ENCODE measurements around the gene APMAP.
"Not testable (repeated sequence)": the region's sequence is repeated elsewhere in the genome, so short reads cannot be mapped to it uniquely, and the experiment has no call there.

Gene APMAP

DNA sequence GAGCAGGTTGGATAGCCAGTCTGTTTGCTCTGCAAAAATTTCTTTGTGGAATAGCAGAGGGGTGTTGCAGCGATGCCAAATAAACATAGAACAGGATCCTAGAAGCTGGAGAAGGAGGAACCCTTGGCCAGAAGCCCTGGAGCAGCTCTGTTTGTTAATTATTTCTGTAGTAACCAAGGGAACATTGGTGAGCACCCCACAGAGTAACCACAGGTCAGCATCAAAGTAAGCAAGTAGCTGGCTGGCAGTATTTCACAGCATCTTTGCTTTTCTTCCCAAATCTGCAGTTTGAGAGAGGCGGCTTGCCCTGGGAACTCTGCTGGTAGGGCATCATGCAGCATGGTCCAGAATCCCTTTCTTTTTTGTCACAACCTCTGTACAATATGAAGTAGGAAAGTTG is 12.7 kb upstream of the APMAP start:
- Histone ChIP-seq H4K20me1 (ENCODE audit: low read depth, low read length) (no peaks in the 10 kb centered on the region), H2AFZ (ENCODE audit: low read depth, low read length, severe bottlenecking) (no peak overlapping the region), H3K9me3 (ENCODE audit: insufficient read depth, low read length) (no peaks in the 10 kb centered on the region), H3K36me3 (ENCODE audit: low read length) (no peaks in the 10 kb centered on the region), H3K27me3 (ENCODE audit: low read length) (no peaks in the 10 kb centered on the region), H3K9me2 (replicated peaks; ENCODE audit: insufficient read depth, low read length) (no peaks in the 10 kb centered on the region), H3K9ac (ENCODE audit: low read length) (no peak overlapping the region), H3K27ac (ENCODE audit: low read depth, low read length) (no peak overlapping the region), H3K79me2 (ENCODE audit: insufficient read depth, low read length) (no peaks in the 10 kb centered on the region), H3K4me2 (ENCODE audit: low read depth, low read length, poor library complexity, severe bottlenecking) (no peak overlapping the region), H3F3A (ENCODE audit: insufficient read depth) (no peaks in the 10 kb centered on the region), H3K4me3 (ENCODE audit: insufficient read depth, low read length, poor library complexity, severe bottlenecking) (no peak overlapping the region)
- TF ChIP-seq, protein P1, sequence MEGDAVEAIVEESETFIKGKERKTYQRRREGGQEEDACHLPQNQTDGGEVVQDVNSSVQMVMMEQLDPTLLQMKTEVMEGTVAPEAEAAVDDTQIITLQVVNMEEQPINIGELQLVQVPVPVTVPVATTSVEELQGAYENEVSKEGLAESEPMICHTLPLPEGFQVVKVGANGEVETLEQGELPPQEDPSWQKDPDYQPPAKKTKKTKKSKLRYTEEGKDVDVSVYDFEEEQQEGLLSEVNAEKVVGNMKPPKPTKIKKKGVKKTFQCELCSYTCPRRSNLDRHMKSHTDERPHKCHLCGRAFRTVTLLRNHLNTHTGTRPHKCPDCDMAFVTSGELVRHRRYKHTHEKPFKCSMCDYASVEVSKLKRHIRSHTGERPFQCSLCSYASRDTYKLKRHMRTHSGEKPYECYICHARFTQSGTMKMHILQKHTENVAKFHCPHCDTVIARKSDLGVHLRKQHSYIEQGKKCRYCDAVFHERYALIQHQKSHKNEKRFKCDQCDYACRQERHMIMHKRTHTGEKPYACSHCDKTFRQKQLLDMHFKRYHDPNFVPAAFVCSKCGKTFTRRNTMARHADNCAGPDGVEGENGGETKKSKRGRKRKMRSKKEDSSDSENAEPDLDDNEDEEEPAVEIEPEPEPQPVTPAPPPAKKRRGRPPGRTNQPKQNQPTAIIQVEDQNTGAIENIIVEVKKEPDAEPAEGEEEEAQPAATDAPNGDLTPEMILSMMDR (IDR thresholded peaks at IDR 0.05; ENCODE audit: insufficient read depth, low read length, poor library complexity, severe bottlenecking), result no peak
- no peak for TF ChIP-seq EZH2phosphoT487 (conservative IDR thresholded peaks at IDR 0.05; ENCODE audit: low read length)

DNA sequence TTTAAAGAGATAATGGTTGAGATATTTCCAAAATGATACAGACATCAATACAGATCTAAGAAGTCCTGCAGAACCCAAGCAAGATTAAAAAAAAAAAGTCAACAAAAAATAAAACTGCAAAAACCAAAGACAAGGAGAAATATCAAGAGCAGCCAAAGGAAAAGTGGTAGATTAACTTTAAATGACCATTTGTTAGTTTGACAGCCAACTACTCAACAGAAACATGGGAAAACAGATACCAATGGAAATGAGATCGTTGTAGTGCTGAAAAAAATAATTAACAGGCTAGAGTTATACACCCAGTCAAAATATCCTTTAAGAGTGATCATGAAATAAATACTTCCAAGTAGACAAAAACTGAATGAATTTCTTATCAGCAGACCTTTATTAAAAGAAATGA is 10.5 kb upstream of the APMAP start:
- no peaks in the 10 kb centered on the region for H3K79me2 ChIP-seq (ENCODE audit: insufficient read depth, low read length)

DNA sequence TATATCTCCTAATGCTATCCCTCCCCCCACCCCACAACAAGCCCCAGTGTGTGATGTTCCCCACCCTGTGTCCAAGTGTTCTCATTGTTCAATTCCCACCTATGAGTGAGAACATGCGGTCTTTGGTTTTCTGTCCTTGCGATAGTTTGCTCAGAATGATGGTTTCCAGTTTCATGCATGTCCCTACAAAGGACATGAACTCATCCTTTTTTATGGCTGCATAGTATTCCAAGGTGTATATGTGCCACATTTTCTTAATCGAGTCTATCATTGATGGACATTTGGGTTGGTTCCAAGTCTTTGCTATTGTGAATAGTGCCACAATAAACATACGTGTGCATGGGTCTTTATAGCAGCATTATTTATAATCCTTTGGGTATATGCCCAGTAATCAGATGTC is 8.8 kb upstream of the APMAP start:
- not testable (repeated sequence) for H3K27ac ChIP-seq (ENCODE audit: low read depth, low read length); H3K79me2 ChIP-seq (ENCODE audit: insufficient read depth, low read length); H3K27me3 ChIP-seq (ENCODE audit: low read length); H3F3A ChIP-seq (ENCODE audit: insufficient read depth); H3K9me3 ChIP-seq (ENCODE audit: insufficient read depth, low read length); H3K36me3 ChIP-seq (ENCODE audit: low read length); H3K9ac ChIP-seq (ENCODE audit: low read length); H2AFZ ChIP-seq (ENCODE audit: low read depth, low read length, severe bottlenecking); H3K9me2 ChIP-seq (replicated peaks; ENCODE audit: insufficient read depth, low read length); H4K20me1 ChIP-seq (ENCODE audit: low read depth, low read length); H3K4me3 ChIP-seq (ENCODE audit: insufficient read depth, low read length, poor library complexity, severe bottlenecking); H3K4me2 ChIP-seq (ENCODE audit: low read depth, low read length, poor library complexity, severe bottlenecking)

More for the DNA sequence above, 10.5 kb upstream of the APMAP start:
- H3K9me2 ChIP-seq (replicated peaks; ENCODE audit: insufficient read depth, low read length), result no peaks in the 10 kb centered on the region
- no peak overlapping the region for H2AFZ ChIP-seq (ENCODE audit: low read depth, low read length, severe bottlenecking)
- H3K9me3 ChIP-seq (ENCODE audit: insufficient read depth, low read length), result no peaks in the 10 kb centered on the region
- H3F3A ChIP-seq (ENCODE audit: insufficient read depth), result no peaks in the 10 kb centered on the region
- no peaks in the 10 kb centered on the region for H4K20me1 ChIP-seq (ENCODE audit: low read depth, low read length)
- TF ChIP-seq EZH2phosphoT487 (conservative IDR thresholded peaks at IDR 0.05; ENCODE audit: low read length), result no peak
- TF ChIP-seq, protein P1 (IDR thresholded peaks at IDR 0.05; ENCODE audit: insufficient read depth, low read length, poor library complexity, severe bottlenecking), result no peak
- H3K27ac ChIP-seq (ENCODE audit: low read depth, low read length), result no peak overlapping the region
- no peak overlapping the region for H3K9ac ChIP-seq (ENCODE audit: low read length)
- H3K4me3 ChIP-seq (ENCODE audit: insufficient read depth, low read length, poor library complexity, severe bottlenecking), result no peak overlapping the region
- no peaks in the 10 kb centered on the region for H3K36me3 ChIP-seq (ENCODE audit: low read length)
- H3K4me2 ChIP-seq (ENCODE audit: low read depth, low read length, poor library complexity, severe bottlenecking), result no peak overlapping the region
- no peaks in the 10 kb centered on the region for H3K27me3 ChIP-seq (ENCODE audit: low read length)

DNA sequence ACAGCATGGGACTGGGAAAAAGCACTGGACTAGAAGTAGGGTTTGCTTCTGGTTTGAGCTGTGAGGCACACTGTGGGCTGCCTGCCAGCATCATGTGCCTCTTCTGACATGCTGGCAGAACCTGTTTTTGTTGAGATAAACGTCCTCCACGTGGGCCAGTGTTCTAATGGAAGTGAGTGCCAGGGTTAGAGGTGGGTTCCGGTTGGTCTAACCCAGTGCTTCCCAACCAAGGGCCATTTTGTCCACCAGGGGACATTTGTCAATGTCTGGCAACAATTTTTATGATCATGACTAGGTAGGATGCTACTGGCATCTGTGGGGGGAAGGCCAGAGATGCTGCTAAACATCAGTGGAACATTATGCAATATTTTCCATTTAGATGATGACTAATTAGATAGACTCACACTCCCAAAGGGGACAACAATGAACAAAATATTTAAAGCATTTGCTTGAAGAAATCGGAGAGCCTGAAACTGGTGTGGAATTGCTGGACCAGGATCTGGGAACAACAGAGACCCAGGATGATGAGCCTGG is 7.8 kb upstream of the APMAP start:
- H4K20me1 ChIP-seq (ENCODE audit: low read depth, low read length), result no peaks in the 10 kb centered on the region
- H3K27ac ChIP-seq (ENCODE audit: low read depth, low read length), result no peak overlapping the region
- H3K79me2 ChIP-seq (ENCODE audit: insufficient read depth, low read length), result no peaks in the 10 kb centered on the region
- no peak overlapping the region for H3K4me3 ChIP-seq (ENCODE audit: insufficient read depth, low read length, poor library complexity, severe bottlenecking)
- no peaks in the 10 kb centered on the region for H3K27me3 ChIP-seq (ENCODE audit: low read length)
- no peak overlapping the region for H2AFZ ChIP-seq (ENCODE audit: low read depth, low read length, severe bottlenecking)
- H3K9me2 ChIP-seq (replicated peaks; ENCODE audit: insufficient read depth, low read length), result no peaks in the 10 kb centered on the region
- no peak overlapping the region for H3K9ac ChIP-seq (ENCODE audit: low read length)
- H3K4me2 ChIP-seq (ENCODE audit: low read depth, low read length, poor library complexity, severe bottlenecking), result no peak overlapping the region
- no peak for TF ChIP-seq EZH2phosphoT487 (conservative IDR thresholded peaks at IDR 0.05; ENCODE audit: low read length)
- TF ChIP-seq, protein P1 (IDR thresholded peaks at IDR 0.05; ENCODE audit: insufficient read depth, low read length, poor library complexity, severe bottlenecking), result no peak
- H3K36me3 ChIP-seq (ENCODE audit: low read length), result no peaks in the 10 kb centered on the region
- H3K9me3 ChIP-seq (ENCODE audit: insufficient read depth, low read length), result no peaks in the 10 kb centered on the region
- H3F3A ChIP-seq (ENCODE audit: insufficient read depth), result no peaks in the 10 kb centered on the region
